ENCODE measurements around the gene P4HA1. TPM values are rescaled to one million over a fixed set of nuclear protein-coding genes. Genes with fewer than 3 reads are reported as not detected.

P4HA1 gene
- total and polyA plus RNA-seq, 9 of the 15 experiments (the other 6 are each of a cell fraction or from before 2014, with no cell fraction given): 20.2 to 177 (median 28.6) TPM

DNA sequence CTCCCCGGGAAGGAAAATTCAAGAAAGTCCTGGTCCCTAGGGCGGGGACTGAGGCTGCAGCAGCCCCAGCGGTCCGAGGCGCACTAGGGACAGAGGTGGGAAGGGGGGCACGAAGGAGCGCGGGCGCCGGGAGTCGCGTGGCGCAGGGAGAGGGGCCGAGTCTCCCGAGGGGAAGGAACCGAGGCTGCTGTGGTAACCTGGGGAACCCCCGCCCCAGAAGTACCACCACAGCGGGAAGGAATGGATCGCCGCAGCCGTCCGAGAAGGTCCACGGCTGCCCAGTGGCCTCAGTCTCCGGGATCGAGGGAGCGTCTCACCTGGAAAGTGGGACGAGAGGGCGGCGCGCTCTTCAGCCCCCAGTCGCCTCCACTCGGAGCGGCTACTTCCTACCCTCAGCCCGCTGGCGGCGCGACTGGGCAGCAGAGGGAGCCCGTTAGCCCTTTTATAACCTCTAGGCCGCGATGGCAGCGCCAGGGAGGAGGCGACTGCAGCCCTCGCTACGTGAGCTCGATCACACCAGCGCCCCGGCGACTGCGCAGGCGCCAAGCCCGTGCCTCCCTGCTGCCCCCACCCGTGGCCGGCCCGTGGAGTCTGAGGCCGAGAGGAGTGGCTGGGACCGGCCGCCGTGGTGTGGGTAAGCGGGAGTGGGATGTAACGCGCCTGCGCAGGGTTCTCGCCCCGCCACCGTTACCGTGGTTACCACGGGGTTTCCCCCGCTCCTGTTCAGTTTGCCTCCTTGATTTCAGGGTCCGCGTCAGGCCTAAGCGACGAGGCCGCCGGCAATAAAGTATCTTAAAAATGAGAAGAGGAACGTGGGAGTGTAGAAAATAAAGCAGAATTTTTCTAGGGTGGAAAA is at the start of gene P4HA1 (continued):
- TF ChIP-seq PHF8 (IDR thresholded peaks at IDR 0.05; ENCODE audit: borderline replicate concordance, low read length) (peak; percentile 91; the same call in 1 of the 2 replicates), RCOR1 (IDR thresholded peaks at IDR 0.05; ENCODE audit: borderline replicate concordance in 1 of 2, low read depth in 2 of 2, low read length in 2 of 2) (peak in 1 of 2 experiments; percentile 73; a peak in 1 of 4 replicates), ZNF699 (CRISPR knock-in tag; IDR thresholded peaks at IDR 0.05; ENCODE audit: insufficient replicate concordance) (no peak), ZNF282 (CRISPR knock-in tag; IDR thresholded peaks at IDR 0.05) (no peak; the same call in none of the 2 replicates), CHD1 (IDR thresholded peaks at IDR 0.05; ENCODE audit: low read length) (peak; percentile 91), SMAD4 (CRISPR knock-in tag; conservative IDR thresholded peaks at IDR 0.05) (peak; percentile 77), MAFK (IDR thresholded peaks at IDR 0.05; ENCODE audit: low read length) (no peak), ZNF124 (CRISPR knock-in tag; IDR thresholded peaks at IDR 0.05) (no peak), HNRNPH1 (optimal IDR thresholded peaks at IDR 0.05; ENCODE audit: low read depth, low read length) (no peak), STAT5B (CRISPR knock-in tag; IDR thresholded peaks at IDR 0.05) (no peak), HES1 (IDR thresholded peaks at IDR 0.05; ENCODE audit: low read depth) (no peak), CSDE1 (IDR thresholded peaks at IDR 0.05) (peak in 1 of 2 experiments; percentile 83; a peak in 2 of 4 replicates), RAD21 (CRISPR knock-in tag; conservative IDR thresholded peaks at IDR 0.05 in 1 of 2, IDR thresholded peaks at IDR 0.05 in 1 of 2) (peak; percentile 78 to 90), SRF (CRISPR knock-in tag; IDR thresholded peaks at IDR 0.05) (peak in 1 of 2 experiments; percentile 97; a peak in 2 of 4 replicates), ZNF232 (CRISPR knock-in tag; IDR thresholded peaks at IDR 0.05) (no peak), TSC22D4 (tag; IDR thresholded peaks at IDR 0.05) (no peak), ZNF830 (CRISPR knock-in tag; IDR thresholded peaks at IDR 0.05) (no peak)
- TF ChIP-seq, protein P1, sequence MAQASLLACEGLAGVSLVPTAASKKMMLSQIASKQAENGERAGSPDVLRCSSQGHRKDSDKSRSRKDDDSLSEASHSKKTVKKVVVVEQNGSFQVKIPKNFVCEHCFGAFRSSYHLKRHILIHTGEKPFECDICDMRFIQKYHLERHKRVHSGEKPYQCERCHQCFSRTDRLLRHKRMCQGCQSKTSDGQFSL (CRISPR knock-in tag; IDR thresholded peaks at IDR 0.05): peak; percentile 66
- TF ChIP-seq, protein P1 (tag; IDR thresholded peaks at IDR 0.05): no peak
